Endothelial cell of umbilical vein (primary cell): ENCODE results near the gene ZNF439. TPM values are rescaled to one million over a fixed set of nuclear protein-coding genes. Genes with fewer than 3 reads are reported as not detected.

ENCODE experiments used
- BruUV-seq: library from RNA; stranded (reverse); fragments of 400-500 nt; replicated peaks from 2 replicates; lab custom pipeline; 2021; lab: Mats Ljungman, UMichigan
- CTCF ChIA-PET: fragments of 300-600, 350-600 bp; sonication (Branson Sonifier 250); formaldehyde crosslinking; loops from one replicate; lab custom pipeline; 2021; ENCODE audit warnings: antibody characterized with exemption, inconsistent platforms; lab: Charles Lee
- POLR2A ChIA-PET: fragments of 300-600, 350-600 bp; sonication (Branson Sonifier 250); formaldehyde crosslinking; loops from one replicate; lab custom pipeline; 2021; ENCODE audit warnings: antibody characterized with exemption, inconsistent platforms; lab: Charles Lee
- DNase-seq: peaks from one replicate; pipeline ENCODE4 v3.0.0-alpha.2; 2011; ENCODE audit warnings: low read depth, low spot score
- FAIRE-seq: peaks from 2 replicates; lab custom pipeline; 2011; peaks lifted over from hg19 to GRCh38; lab: Jason Lieb, UNC
- H2AFZ ChIP-seq: 2 replicates; pipeline ENCODE4 v1.6.0; 2012; ENCODE audit warnings: low read depth, low read length, control low read depth, inconsistent platforms
- H3K27ac ChIP-seq: 2 replicates; pipeline ENCODE4 v1.5.1; 2011; ENCODE audit warnings: low read depth, mild to moderate bottlenecking, control low read depth, low read length, moderate library complexity; ENCODE audit not compliant: insufficient read depth
- H3K27me3 ChIP-seq, 2 experiments: 2 replicates each; pipeline versions ENCODE4 v1.6.0 to v1.6.1; 2011; ENCODE audit warnings: low read length in 2 of 2, mixed read lengths in 1 of 2; ENCODE audit not compliant: control insufficient read depth in 2 of 2, insufficient read depth in 2 of 2
- H3K36me3 ChIP-seq, 2 experiments: 2 replicates in 1 of 2; 3 replicates in 1 of 2; pipeline ENCODE4 v1.5.1; 2011; ENCODE audit warnings: low read length in 2 of 2, mild to moderate bottlenecking in 1 of 2, moderate library complexity in 1 of 2; ENCODE audit not compliant: control insufficient read depth in 2 of 2, insufficient read depth in 2 of 2; ENCODE audit errors: extremely low read depth in 1 of 2
- H3K4me1 ChIP-seq: 3 replicates; pipeline ENCODE4 v1.5.1; 2011; ENCODE audit warnings: mild to moderate bottlenecking, low read length; ENCODE audit not compliant: control insufficient read depth, insufficient read depth; ENCODE audit errors: extremely low read depth
- H3K4me2 ChIP-seq: 2 replicates; pipeline ENCODE4 v1.6.1; 2011; ENCODE audit warnings: low read length, control low read depth, mixed read lengths; ENCODE audit not compliant: insufficient read depth
- H3K4me3 ChIP-seq, 3 experiments: fragments of 200-600 bp in 1 of 3; sonication (generic), shearing (Covaris generic) in 1 of 3; replicated peaks in 1 of 3; 2 replicates each; pipeline ENCODE4 v1.5.1; 2011 to 2016; ENCODE audit warnings: control low read depth in 3 of 3, low read length in 3 of 3, mild to moderate bottlenecking in 2 of 3, inconsistent platforms in 1 of 3, low read depth in 1 of 3, moderate library complexity in 1 of 3; ENCODE audit not compliant: insufficient read depth in 1 of 3
- H3K79me2 ChIP-seq: 2 replicates; pipeline ENCODE4 v1.6.0; 2012; ENCODE audit warnings: low read length, inconsistent platforms; ENCODE audit not compliant: control insufficient read depth, insufficient read depth
- H3K9ac ChIP-seq: replicated peaks from 2 replicates; pipeline ENCODE3; 2011; ENCODE audit warnings: low read length, control low read depth; ENCODE audit not compliant: insufficient read depth; ENCODE audit errors: extremely low read depth
- H3K9me1 ChIP-seq: replicated peaks from 3 replicates; pipeline ENCODE4 v1.6.0; 2011; ENCODE audit warnings: mild to moderate bottlenecking, low read length; ENCODE audit not compliant: control insufficient read depth, insufficient read depth; ENCODE audit errors: extremely low read depth
- H3K9me3 ChIP-seq: replicated peaks from 2 replicates; pipeline ENCODE4 v1.5.1; 2012; ENCODE audit warnings: low read length, inconsistent platforms; ENCODE audit not compliant: control insufficient read depth, insufficient read depth
- H4K20me1 ChIP-seq: replicated peaks from 2 replicates; pipeline ENCODE3; 2011; ENCODE audit warnings: mild to moderate bottlenecking, low read length; ENCODE audit not compliant: control insufficient read depth, insufficient read depth; ENCODE audit errors: extremely low read depth
- EZH2 ChIP-seq: IDR thresholded peaks from 2 replicates; pipeline ENCODE4 v1.6.1; 2012; ENCODE audit warnings: borderline replicate concordance, low read depth, mild to moderate bottlenecking, moderate library complexity, low read length, inconsistent platforms; ENCODE audit not compliant: severe bottlenecking
- FOS ChIP-seq: IDR thresholded peaks from 2 replicates; pipeline ENCODE4 v1.6.1; 2011; ENCODE audit warnings: mild to moderate bottlenecking, low read length, moderate library complexity, borderline replicate concordance; ENCODE audit not compliant: insufficient read depth
- GATA2 ChIP-seq: IDR thresholded peaks from 2 replicates; pipeline ENCODE4 v1.7.0; 2011; ENCODE audit warnings: low read depth, mild to moderate bottlenecking, moderate library complexity, mixed read lengths, low read length; ENCODE audit not compliant: insufficient read length, insufficient read depth
- JUN ChIP-seq: IDR thresholded peaks from 2 replicates; pipeline ENCODE4 v1.6.1; 2011; ENCODE audit warnings: borderline replicate concordance, low read depth; ENCODE audit not compliant: insufficient read length, insufficient read depth
- MYC ChIP-seq: IDR thresholded peaks from one replicate; pipeline ENCODE4 v1.6.1; 2011; ENCODE audit warnings: mild to moderate bottlenecking, low read depth, low read length
- POLR2A ChIP-seq: IDR thresholded peaks from 2 replicates; pipeline ENCODE4 v1.6.1; 2012; ENCODE audit warnings: low read depth, mild to moderate bottlenecking, control low read depth, low read length
- POLR2AphosphoS5 ChIP-seq: IDR thresholded peaks from 2 replicates; pipeline ENCODE4 v1.6.1; 2012; ENCODE audit warnings: low read depth, mild to moderate bottlenecking, control low read depth, low read length, moderate library complexity; ENCODE audit not compliant: insufficient read depth
- dilution Hi-C: fragments of 300-500 bp; cut with MboI; formaldehyde crosslinking; loops from one replicate; pipeline ENCODE4 v1.15.0; 2019; ENCODE audit warnings: low sequenced_read_pairs; ENCODE audit not compliant: extremely low pct_ligation_motif_present
- intact Hi-C: fragments of 100-400 bp; cut with micrococcal nuclease; formaldehyde crosslinking; loops from one replicate; pipeline ENCODE4 v1.10.0; 2022
- polyA plus RNA-seq, 4 experiments: library from polyadenylated mRNA; depleted of rRNA in 3 of 4; stranded (reverse) in 3 of 4; unstranded in 1 of 4; fragments of >200 nt; gene quantifications; 2 replicates each; pipeline versions ENCODE4 v1.2.1 to v1.2.3, GENCODE V29; 2011 to 2012; ENCODE audit warnings: missing spikeins in 1 of 4
- total RNA-seq: library from RNA; stranded (reverse); gene quantifications from 2 replicates; pipeline ENCODE4 v1.2.3, GENCODE V29; 2021
- TF ChIP-seq, protein P1 (sequence below): IDR thresholded peaks from 2 replicates; pipeline ENCODE4 v1.6.1; 2011; ENCODE audit not compliant: insufficient read depth, insufficient read length
- TF ChIP-seq, protein P2 (sequence below), 2 donors: IDR thresholded peaks; 1 replicate in 1 of 2; 2 replicates in 1 of 2; pipeline ENCODE4 v1.5.1; 2011; ENCODE audit warnings: low read length in 2 of 2, mild to moderate bottlenecking in 2 of 2, moderate library complexity in 2 of 2, control low read depth in 1 of 2, inconsistent platforms in 1 of 2, low read depth in 1 of 2; ENCODE audit not compliant: insufficient read depth in 1 of 2; ENCODE audit errors: extremely low read depth in 1 of 2

Gene ZNF439
- total and polyA plus RNA-seq, 2 donors (not counting 3 experiments of a cell fraction or from before 2014, with no cell fraction given) = 0.12 to 0.33 TPM

DNA sequence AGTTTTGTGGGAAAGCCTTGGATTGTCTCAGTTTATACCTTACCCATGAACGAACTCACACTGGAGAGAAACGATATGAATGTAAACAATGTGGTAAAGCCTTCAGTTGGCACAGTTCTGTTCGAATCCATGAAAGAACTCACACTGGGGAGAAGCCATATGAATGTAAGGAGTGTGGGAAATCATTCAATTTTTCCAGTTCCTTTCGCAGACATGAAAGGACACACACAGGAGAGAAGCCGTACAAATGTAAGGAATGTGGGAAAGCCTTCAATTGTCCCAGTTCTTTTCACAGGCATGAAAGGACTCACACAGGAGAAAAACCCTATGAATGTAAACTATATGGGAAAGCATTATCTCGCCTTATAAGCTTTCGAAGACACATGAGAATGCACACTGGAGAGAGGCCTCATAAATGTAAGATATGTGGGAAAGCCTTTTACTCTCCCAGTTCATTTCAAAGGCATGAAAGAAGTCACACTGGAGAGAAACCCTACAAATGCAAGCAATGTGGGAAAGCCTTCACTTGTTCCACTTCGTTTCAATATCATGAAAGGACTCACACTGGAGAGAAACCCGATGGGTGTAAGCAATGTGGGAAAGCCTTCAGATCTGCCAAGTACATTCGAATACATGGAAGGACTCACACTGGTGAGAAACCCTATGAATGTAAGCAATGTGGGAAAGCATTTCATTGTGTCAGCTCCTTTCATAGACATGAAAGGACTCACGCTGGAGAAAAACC is 42.0 kb upstream of the ZNF439 start:
- Histone ChIP-seq H3K4me3 (no peak overlapping the region), H3K9me3 (peaks cover 9% of the 10 kb centered on the region), H3K4me2 (no peak overlapping the region), H3K27ac (no peak overlapping the region), H3K79me2 (no peaks in the 10 kb centered on the region), H2AFZ (no peak overlapping the region), H4K20me1 (no peaks in the 10 kb centered on the region), H3K27me3 (no peaks in the 10 kb centered on the region), H3K36me3 (no peaks in the 10 kb centered on the region), H3K9me1 (no peaks in the 10 kb centered on the region), H3K4me1 (no peaks in the 10 kb centered on the region), H3K9ac (no peak overlapping the region)
- no peak for FAIRE-seq
- TF ChIP-seq POLR2AphosphoS5 (no peak), MYC (no peak), EZH2 (no peak), GATA2 (no peak), POLR2A (no peak), JUN (no peak), FOS (no peak)
- TF ChIP-seq, protein P1, sequence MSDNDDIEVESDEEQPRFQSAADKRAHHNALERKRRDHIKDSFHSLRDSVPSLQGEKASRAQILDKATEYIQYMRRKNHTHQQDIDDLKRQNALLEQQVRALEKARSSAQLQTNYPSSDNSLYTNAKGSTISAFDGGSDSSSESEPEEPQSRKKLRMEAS = no peak
- TF ChIP-seq, protein P2, sequence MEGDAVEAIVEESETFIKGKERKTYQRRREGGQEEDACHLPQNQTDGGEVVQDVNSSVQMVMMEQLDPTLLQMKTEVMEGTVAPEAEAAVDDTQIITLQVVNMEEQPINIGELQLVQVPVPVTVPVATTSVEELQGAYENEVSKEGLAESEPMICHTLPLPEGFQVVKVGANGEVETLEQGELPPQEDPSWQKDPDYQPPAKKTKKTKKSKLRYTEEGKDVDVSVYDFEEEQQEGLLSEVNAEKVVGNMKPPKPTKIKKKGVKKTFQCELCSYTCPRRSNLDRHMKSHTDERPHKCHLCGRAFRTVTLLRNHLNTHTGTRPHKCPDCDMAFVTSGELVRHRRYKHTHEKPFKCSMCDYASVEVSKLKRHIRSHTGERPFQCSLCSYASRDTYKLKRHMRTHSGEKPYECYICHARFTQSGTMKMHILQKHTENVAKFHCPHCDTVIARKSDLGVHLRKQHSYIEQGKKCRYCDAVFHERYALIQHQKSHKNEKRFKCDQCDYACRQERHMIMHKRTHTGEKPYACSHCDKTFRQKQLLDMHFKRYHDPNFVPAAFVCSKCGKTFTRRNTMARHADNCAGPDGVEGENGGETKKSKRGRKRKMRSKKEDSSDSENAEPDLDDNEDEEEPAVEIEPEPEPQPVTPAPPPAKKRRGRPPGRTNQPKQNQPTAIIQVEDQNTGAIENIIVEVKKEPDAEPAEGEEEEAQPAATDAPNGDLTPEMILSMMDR (IDR thresholded peaks at IDR 0.05; ENCODE audit: extremely low read depth in 1 of 2, insufficient read depth in 1 of 2, low read depth in 1 of 2, low read length in 2 of 2) = no peak
- no TSS peak for BruUV-seq
- intact Hi-C loops = no loop called here
- POLR2A ChIA-PET = no interaction called here
- no peak for DNase-seq
- CTCF ChIA-PET = interaction anchor here (1.1 kb wide), 1 partner anchor 9 kb away, joined by 3 read pairs; no protein-coding TSS in a partner anchor
- dilution Hi-C loops = no loop called here
